ENCODE data around the gene FOXF2. TPM values are rescaled to one million over a fixed set of nuclear protein-coding genes. Genes with fewer than 3 reads are reported as not detected.

Gene FOXF2
- total RNA-seq: not detected in 2 replicates
- not detected in 2 replicates for polyA plus RNA-seq
- not detected in 2 replicates for polyA plus RNA-seq (2011; cell fraction: cytosol; rRNA removed)
- not detected in 2 replicates for polyA plus RNA-seq (2011; cell fraction: nucleus; rRNA removed)
- not detected in 2 replicates for polyA plus RNA-seq (2012)
- not detected in 2 replicates for polyA minus RNA-seq
- 25.9 TPM for polyA minus RNA-seq (2011; cell fraction: cytosol; rRNA and poly(A)+ RNA removed)
- polyA minus RNA-seq (2011; cell fraction: nucleus; rRNA and poly(A)+ RNA removed): 0.19 TPM in 1 of 2 replicates, not detected in the other
- Bru-seq, nascent RNA: not detected
- not detected for BruChase-seq, experiment 1, labeled RNA remaining after a 6-hour chase
- not detected for BruChase-seq, experiment 2, labeled RNA remaining after a 2-hour chase
- long read RNA-seq: 0 reads

- peaks cover 81 to 91% of the 10 kb centered on the region in 2 experiments for H3K27me3 ChIP-seq (ENCODE audit: control insufficient read depth in 2 of 2, insufficient read depth in 2 of 2, low read length in 2 of 2)
- CTCF ChIA-PET: interaction anchor here (1.5 to 2.2 kb wide), 2 partner anchors 8 to 796 kb away, joined by 3 to 12 read pairs; no protein-coding TSS in a partner anchor
- H3K27ac ChIP-seq (ENCODE audit: insufficient read depth, low read depth, low read length): no peak within 1 kb of the TSS
Measured at GRCh38 chr6:1389369-1390132, at the start of gene FOXF2. Gene FOXF2 (plus strand): TSS chr6:1389576. CDS start chr6:1389948, 372 bp downstream.

More at GRCh38 chr6:1389369-1390132, at the start of gene FOXF2:
- H3K4me2 ChIP-seq (ENCODE audit: insufficient read depth, low read length): no peak within 1 kb of the TSS
- H3K36me3 ChIP-seq (ENCODE audit: control insufficient read depth in 2 of 2, extremely low read depth in 1 of 2, insufficient read depth in 2 of 2, low read length in 2 of 2): no peaks in the 10 kb centered on the region
- no TSS peak for BruUV-seq (replicated peaks)
- intact Hi-C loops (cut with micrococcal nuclease): no loop called here
- no peak for FAIRE-seq
- no peaks in the 10 kb centered on the region for H3K9me3 ChIP-seq (replicated peaks; ENCODE audit: control insufficient read depth, insufficient read depth, low read length)
- TF ChIP-seq MAX (IDR thresholded peaks at IDR 0.05; ENCODE audit: insufficient read depth, insufficient read length) (no peak), POLR2A (IDR thresholded peaks at IDR 0.05; ENCODE audit: low read depth, low read length) (no peak), EZH2 (IDR thresholded peaks at IDR 0.05; ENCODE audit: borderline replicate concordance, low read depth, low read length, severe bottlenecking) (peak; percentile 6), FOS (IDR thresholded peaks at IDR 0.05; ENCODE audit: borderline replicate concordance, insufficient read depth, low read length) (no peak), JUN (IDR thresholded peaks at IDR 0.05; ENCODE audit: borderline replicate concordance, insufficient read depth, insufficient read length, low read depth) (no peak), CTCF (IDR thresholded peaks at IDR 0.05; ENCODE audit: extremely low read depth in 1 of 2, insufficient read depth in 1 of 2, low read depth in 1 of 2, low read length in 2 of 2) (no peak), GATA2 (IDR thresholded peaks at IDR 0.05; ENCODE audit: insufficient read depth, insufficient read length, low read depth, low read length) (no peak)
- no peaks in the 10 kb centered on the region for H3K4me1 ChIP-seq (ENCODE audit: control insufficient read depth, extremely low read depth, insufficient read depth, low read length)
- H3K4me3 ChIP-seq (replicated peaks in 1 of 3; ENCODE audit: insufficient read depth in 1 of 3, low read depth in 1 of 3, low read length in 3 of 3): no peak within 1 kb of the TSS
- H3K9me1 ChIP-seq (replicated peaks; ENCODE audit: control insufficient read depth, extremely low read depth, insufficient read depth, low read length): no peaks in the 10 kb centered on the region
- H2AFZ ChIP-seq (ENCODE audit: low read depth, low read length): peak within 1 kb of the TSS; percentile 34
- H3K79me2 ChIP-seq (ENCODE audit: control insufficient read depth, insufficient read depth, low read length): no peaks in the 10 kb centered on the region
- no peak for DNase-seq (ENCODE audit: low read depth, low spot score)
- POLR2A ChIA-PET: no interaction called here
- H4K20me1 ChIP-seq (replicated peaks; ENCODE audit: control insufficient read depth, extremely low read depth, insufficient read depth, low read length): no peaks in the 10 kb centered on the region
- dilution Hi-C loops (cut with MboI; ENCODE audit: extremely low pct_ligation_motif_present, low sequenced_read_pairs): no loop called here
- no peak within 1 kb of the TSS for H3K9ac ChIP-seq (replicated peaks; ENCODE audit: extremely low read depth, insufficient read depth, low read length)
